WTC11 (cell line): ENCODE data around the gene ANKRD2. TPM values are rescaled to one million over a fixed set of nuclear protein-coding genes. Genes with fewer than 3 reads are reported as not detected.

Experiments used
- ATAC-seq: fragments of 200-7000 bp; cut with Tn5 transposase; 2 replicates; pipeline ENCODE4 v1.10.0; 2021; ENCODE audit warnings: mild to moderate bottlenecking, moderate library complexity
- CTCF ChIA-PET: fragments of 300-600 bp; sonication (Branson Sonifier 250); formaldehyde crosslinking; loops from one replicate; lab custom pipeline; 2021; ENCODE audit warnings: antibody characterized with exemption; lab: Charles Lee
- POLR2A ChIA-PET: fragments of 350-600 bp; sonication (Branson Sonifier 250); formaldehyde crosslinking; loops from one replicate; lab custom pipeline; 2021; ENCODE audit warnings: antibody characterized with exemption; lab: Charles Lee
- DNase-seq: peaks from one replicate; pipeline ENCODE4 v3.0.0; 2021; ENCODE audit warnings: low spot score
- H3K27ac Mint-ChIP-seq: 2 replicates; pipeline ENCODE4 v1.8.0; 2021; ENCODE audit warnings: mixed read lengths
- H3K27me3 Mint-ChIP-seq: 2 replicates; pipeline ENCODE4 v1.8.0; 2021; ENCODE audit warnings: low read depth, mild to moderate bottlenecking, moderate library complexity, mixed read lengths
- H3K36me3 Mint-ChIP-seq: 2 replicates; pipeline ENCODE4 v1.8.0; 2021; ENCODE audit warnings: mixed read lengths
- H3K4me1 Mint-ChIP-seq: 2 replicates; pipeline ENCODE4 v1.8.0; 2022; ENCODE audit warnings: mixed read lengths
- H3K4me3 Mint-ChIP-seq: 2 replicates; pipeline ENCODE4 v1.8.0; 2021; ENCODE audit warnings: mild to moderate bottlenecking, moderate library complexity, mixed read lengths
- H3K9me3 Mint-ChIP-seq: 2 replicates; pipeline ENCODE4 v1.8.0; 2021; ENCODE audit warnings: mixed read lengths
- CBFB ChIP-seq: sonication (generic); formaldehyde crosslinking; IDR thresholded peaks from 2 replicates; pipeline ENCODE4 v1.8.1; 2022; ENCODE audit warnings: mild to moderate bottlenecking, low read depth, missing genetic modification reagents
- CREB1 ChIP-seq: sonication (generic); formaldehyde crosslinking; IDR thresholded peaks from 2 replicates; pipeline ENCODE4 v1.8.0; 2023; ENCODE audit warnings: mild to moderate bottlenecking, missing genetic modification reagents
- E2F5 ChIP-seq: sonication (generic); formaldehyde crosslinking; IDR thresholded peaks from 2 replicates; pipeline ENCODE4 v1.8.1; 2022; ENCODE audit warnings: mild to moderate bottlenecking, moderate library complexity, missing genetic modification reagents
- FOXP4 ChIP-seq: sonication (generic); formaldehyde crosslinking; IDR thresholded peaks from 2 replicates; pipeline ENCODE4 v1.8.0; 2022; ENCODE audit warnings: mild to moderate bottlenecking, missing genetic modification reagents
- GRHL2 ChIP-seq: fragments of 250-450 bp; sonication (Bioruptor Pico); IDR thresholded peaks from 2 replicates; pipeline ENCODE4 v1.8.0; 2022; ENCODE audit warnings: mild to moderate bottlenecking, moderate library complexity; ENCODE audit not compliant: insufficient replicate concordance, severe bottlenecking
- HMGA2 ChIP-seq: fragments of 250-450 bp; sonication (Bioruptor Pico); IDR thresholded peaks from 2 replicates; pipeline ENCODE4 v1.4.0; 2021; ENCODE audit warnings: mild to moderate bottlenecking, moderate library complexity
- HMGXB4 ChIP-seq: sonication (generic); formaldehyde crosslinking; IDR thresholded peaks from 2 replicates; pipeline ENCODE4 v1.8.1; 2023; ENCODE audit warnings: mild to moderate bottlenecking, moderate library complexity, missing genetic modification reagents
- IRF2 ChIP-seq: sonication (generic); formaldehyde crosslinking; IDR thresholded peaks from 2 replicates; pipeline ENCODE4 v1.8.0; 2022; ENCODE audit warnings: low read depth, missing genetic modification reagents, borderline replicate concordance
- JUN ChIP-seq: sonication (generic); formaldehyde crosslinking; IDR thresholded peaks from 2 replicates; pipeline ENCODE4 v1.8.0; 2023; ENCODE audit warnings: mild to moderate bottlenecking, missing genetic modification reagents
- MYBL2 ChIP-seq: sonication (generic); formaldehyde crosslinking; IDR thresholded peaks from 2 replicates; pipeline ENCODE4 v1.8.1; 2023; ENCODE audit warnings: mild to moderate bottlenecking, moderate library complexity, missing genetic modification reagents
- NFYB ChIP-seq: sonication (generic); formaldehyde crosslinking; conservative IDR thresholded peaks from 2 replicates; pipeline ENCODE4 v1.8.0; 2022; ENCODE audit warnings: low read depth, missing genetic modification reagents
- NR1H2 ChIP-seq: sonication (generic); formaldehyde crosslinking; IDR thresholded peaks from 2 replicates; pipeline ENCODE4 v1.9.0; 2021; ENCODE audit warnings: mild to moderate bottlenecking, moderate library complexity, missing genetic modification reagents
- OVOL2 ChIP-seq: fragments of 250-450 bp; sonication (Bioruptor Pico); IDR thresholded peaks from 2 replicates; pipeline ENCODE4 v1.9.0; 2021; ENCODE audit warnings: mild to moderate bottlenecking, borderline replicate concordance
- SP1 ChIP-seq: sonication (generic); formaldehyde crosslinking; conservative IDR thresholded peaks from 2 replicates; pipeline ENCODE4 v1.8.1; 2022; ENCODE audit warnings: missing genetic modification reagents
- TEAD1 ChIP-seq: sonication (generic); formaldehyde crosslinking; IDR thresholded peaks from 2 replicates; pipeline ENCODE4 v1.8.0; 2022; ENCODE audit warnings: mild to moderate bottlenecking, missing genetic modification reagents
- ZNF423 ChIP-seq: fragments of 250-450 bp; sonication (Bioruptor Pico); IDR thresholded peaks from 2 replicates; pipeline ENCODE4 v2.1.2; 2022; ENCODE audit warnings: mild to moderate bottlenecking, moderate library complexity
- total RNA-seq: library from RNA; stranded (reverse); gene quantifications from 3 replicates; pipeline ENCODE4 v1.2.3, GENCODE V29; 2021
- TF ChIP-seq, protein P1 (sequence below): sonication (generic); formaldehyde crosslinking; IDR thresholded peaks from 2 replicates; pipeline ENCODE4 v1.8.1; 2023; ENCODE audit warnings: mild to moderate bottlenecking, missing genetic modification reagents, borderline replicate concordance
- TF ChIP-seq, protein P2 (sequence below): sonication (generic); formaldehyde crosslinking; IDR thresholded peaks from 2 replicates; pipeline ENCODE4 v1.8.1; 2022; ENCODE audit warnings: low read depth, mild to moderate bottlenecking, moderate library complexity, missing genetic modification reagents, borderline replicate concordance
- TF ChIP-seq, protein P3 (sequence below): sonication (generic); formaldehyde crosslinking; IDR thresholded peaks from 2 replicates; pipeline ENCODE4 v1.8.0; 2022; ENCODE audit warnings: mild to moderate bottlenecking, missing genetic modification reagents
- TF ChIP-seq, protein P4 (sequence below): fragments of 250-450 bp; sonication (Bioruptor Pico); IDR thresholded peaks from 2 replicates; pipeline ENCODE4 v1.8.0; 2021; ENCODE audit warnings: mild to moderate bottlenecking

The ANKRD2 gene
- total RNA-seq, 1 experiment from 2014 or later: not detected

- TF ChIP-seq, protein P1, sequence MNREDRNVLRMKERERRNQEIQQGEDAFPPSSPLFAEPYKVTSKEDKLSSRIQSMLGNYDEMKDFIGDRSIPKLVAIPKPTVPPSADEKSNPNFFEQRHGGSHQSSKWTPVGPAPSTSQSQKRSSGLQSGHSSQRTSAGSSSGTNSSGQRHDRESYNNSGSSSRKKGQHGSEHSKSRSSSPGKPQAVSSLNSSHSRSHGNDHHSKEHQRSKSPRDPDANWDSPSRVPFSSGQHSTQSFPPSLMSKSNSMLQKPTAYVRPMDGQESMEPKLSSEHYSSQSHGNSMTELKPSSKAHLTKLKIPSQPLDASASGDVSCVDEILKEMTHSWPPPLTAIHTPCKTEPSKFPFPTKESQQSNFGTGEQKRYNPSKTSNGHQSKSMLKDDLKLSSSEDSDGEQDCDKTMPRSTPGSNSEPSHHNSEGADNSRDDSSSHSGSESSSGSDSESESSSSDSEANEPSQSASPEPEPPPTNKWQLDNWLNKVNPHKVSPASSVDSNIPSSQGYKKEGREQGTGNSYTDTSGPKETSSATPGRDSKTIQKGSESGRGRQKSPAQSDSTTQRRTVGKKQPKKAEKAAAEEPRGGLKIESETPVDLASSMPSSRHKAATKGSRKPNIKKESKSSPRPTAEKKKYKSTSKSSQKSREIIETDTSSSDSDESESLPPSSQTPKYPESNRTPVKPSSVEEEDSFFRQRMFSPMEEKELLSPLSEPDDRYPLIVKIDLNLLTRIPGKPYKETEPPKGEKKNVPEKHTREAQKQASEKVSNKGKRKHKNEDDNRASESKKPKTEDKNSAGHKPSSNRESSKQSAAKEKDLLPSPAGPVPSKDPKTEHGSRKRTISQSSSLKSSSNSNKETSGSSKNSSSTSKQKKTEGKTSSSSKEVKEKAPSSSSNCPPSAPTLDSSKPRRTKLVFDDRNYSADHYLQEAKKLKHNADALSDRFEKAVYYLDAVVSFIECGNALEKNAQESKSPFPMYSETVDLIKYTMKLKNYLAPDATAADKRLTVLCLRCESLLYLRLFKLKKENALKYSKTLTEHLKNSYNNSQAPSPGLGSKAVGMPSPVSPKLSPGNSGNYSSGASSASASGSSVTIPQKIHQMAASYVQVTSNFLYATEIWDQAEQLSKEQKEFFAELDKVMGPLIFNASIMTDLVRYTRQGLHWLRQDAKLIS (CRISPR knock-in tag): no peak
- TF ChIP-seq HMGXB4: no peak
- TF ChIP-seq GRHL2 (CRISPR knock-in tag): no peak
- no peak for TF ChIP-seq CREB1 (CRISPR knock-in tag)
- TF ChIP-seq IRF2 (CRISPR knock-in tag): no peak
- no peak for TF ChIP-seq NR1H2 (CRISPR knock-in tag)
- no peak for TF ChIP-seq OVOL2 (CRISPR knock-in tag)
- no peak for TF ChIP-seq HMGA2 (CRISPR knock-in tag)
- no peak for TF ChIP-seq ZNF423 (CRISPR knock-in tag)
- no peak for TF ChIP-seq FOXP4 (CRISPR knock-in tag)
Measured at GRCh38 chr10:97571622-97572021, 957 bp upstream of the ANKRD2 start (continued).

DNA sequence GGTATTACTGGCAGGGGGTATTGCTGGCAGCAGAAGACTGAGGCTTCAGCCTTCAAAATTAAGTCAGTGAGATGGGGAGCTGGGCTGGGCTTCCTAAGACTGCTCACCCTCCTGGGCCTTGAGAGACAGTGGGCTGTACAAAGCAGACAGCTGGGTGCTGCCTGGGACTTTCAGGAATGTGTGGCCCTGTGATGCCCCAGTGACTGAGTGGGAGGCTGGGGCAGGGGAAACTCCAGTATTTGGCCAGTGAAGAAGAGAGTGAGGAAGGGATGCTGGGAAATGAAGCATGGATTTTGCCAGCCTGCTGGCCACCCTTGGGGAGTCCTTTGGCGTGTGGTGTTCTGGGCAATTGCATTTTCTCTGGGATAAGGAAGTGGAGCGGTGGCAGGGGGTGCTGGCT, 442 bp downstream of the ANKRD2 start:
- Mint-ChIP-seq H3K4me1 (peaks cover 5% of the 10 kb centered on the region), H3K9me3 (no peaks in the 10 kb centered on the region), H3K27me3 (no peaks in the 10 kb centered on the region), H3K27ac (peak overlapping the region; percentile 75), H3K4me3 (no peak overlapping the region), H3K36me3 (0 out of 2 replicates have a peak, but pooled peaks cover 5% of the 10 kb centered on the region)
- TF ChIP-seq MYBL2 (no peak), JUN (no peak), TEAD1 (no peak), E2F5 (no peak), NFYB (CRISPR knock-in tag) (no peak), FOXP4 (CRISPR knock-in tag) (no peak), CBFB (CRISPR knock-in tag) (no peak), SP1 (CRISPR knock-in tag) (no peak)
- TF ChIP-seq, protein P2, sequence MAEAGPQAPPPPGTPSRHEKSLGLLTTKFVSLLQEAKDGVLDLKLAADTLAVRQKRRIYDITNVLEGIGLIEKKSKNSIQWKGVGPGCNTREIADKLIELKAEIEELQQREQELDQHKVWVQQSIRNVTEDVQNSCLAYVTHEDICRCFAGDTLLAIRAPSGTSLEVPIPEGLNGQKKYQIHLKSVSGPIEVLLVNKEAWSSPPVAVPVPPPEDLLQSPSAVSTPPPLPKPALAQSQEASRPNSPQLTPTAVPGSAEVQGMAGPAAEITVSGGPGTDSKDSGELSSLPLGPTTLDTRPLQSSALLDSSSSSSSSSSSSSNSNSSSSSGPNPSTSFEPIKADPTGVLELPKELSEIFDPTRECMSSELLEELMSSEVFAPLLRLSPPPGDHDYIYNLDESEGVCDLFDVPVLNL (CRISPR knock-in tag): no peak
- TF ChIP-seq, protein P3, sequence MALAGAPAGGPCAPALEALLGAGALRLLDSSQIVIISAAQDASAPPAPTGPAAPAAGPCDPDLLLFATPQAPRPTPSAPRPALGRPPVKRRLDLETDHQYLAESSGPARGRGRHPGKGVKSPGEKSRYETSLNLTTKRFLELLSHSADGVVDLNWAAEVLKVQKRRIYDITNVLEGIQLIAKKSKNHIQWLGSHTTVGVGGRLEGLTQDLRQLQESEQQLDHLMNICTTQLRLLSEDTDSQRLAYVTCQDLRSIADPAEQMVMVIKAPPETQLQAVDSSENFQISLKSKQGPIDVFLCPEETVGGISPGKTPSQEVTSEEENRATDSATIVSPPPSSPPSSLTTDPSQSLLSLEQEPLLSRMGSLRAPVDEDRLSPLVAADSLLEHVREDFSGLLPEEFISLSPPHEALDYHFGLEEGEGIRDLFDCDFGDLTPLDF: no peak
- TF ChIP-seq, protein P4, sequence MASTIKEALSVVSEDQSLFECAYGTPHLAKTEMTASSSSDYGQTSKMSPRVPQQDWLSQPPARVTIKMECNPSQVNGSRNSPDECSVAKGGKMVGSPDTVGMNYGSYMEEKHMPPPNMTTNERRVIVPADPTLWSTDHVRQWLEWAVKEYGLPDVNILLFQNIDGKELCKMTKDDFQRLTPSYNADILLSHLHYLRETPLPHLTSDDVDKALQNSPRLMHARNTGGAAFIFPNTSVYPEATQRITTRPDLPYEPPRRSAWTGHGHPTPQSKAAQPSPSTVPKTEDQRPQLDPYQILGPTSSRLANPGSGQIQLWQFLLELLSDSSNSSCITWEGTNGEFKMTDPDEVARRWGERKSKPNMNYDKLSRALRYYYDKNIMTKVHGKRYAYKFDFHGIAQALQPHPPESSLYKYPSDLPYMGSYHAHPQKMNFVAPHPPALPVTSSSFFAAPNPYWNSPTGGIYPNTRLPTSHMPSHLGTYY: no peak
- ChIA-PET CTCF (interaction anchor here (0.6 to 2.8 kb wide), 22 partner anchors 8 to 1993 kb away, joined by 3 to 55 read pairs (median 6); partner anchors contain the start of genes C10orf62, HOGA1, PI4K2A and RRP12), POLR2A (no interaction called here)
- DNase-seq (no peak), ATAC-seq (no peak)
